SH-SY5Y (cell line): Measurements from ENCODE around the gene CORO2B.

Source experiments
- GATA2 ChIP-seq: IDR thresholded peaks from 2 replicates; pipeline ENCODE4 v1.6.1; 2011; ENCODE audit warnings: mild to moderate bottlenecking, low read depth, low read length
- GATA3 ChIP-seq: IDR thresholded peaks from 2 replicates; pipeline ENCODE4 v1.6.1; 2011; ENCODE audit warnings: low read depth, mild to moderate bottlenecking, low read length, moderate library complexity

DNA sequence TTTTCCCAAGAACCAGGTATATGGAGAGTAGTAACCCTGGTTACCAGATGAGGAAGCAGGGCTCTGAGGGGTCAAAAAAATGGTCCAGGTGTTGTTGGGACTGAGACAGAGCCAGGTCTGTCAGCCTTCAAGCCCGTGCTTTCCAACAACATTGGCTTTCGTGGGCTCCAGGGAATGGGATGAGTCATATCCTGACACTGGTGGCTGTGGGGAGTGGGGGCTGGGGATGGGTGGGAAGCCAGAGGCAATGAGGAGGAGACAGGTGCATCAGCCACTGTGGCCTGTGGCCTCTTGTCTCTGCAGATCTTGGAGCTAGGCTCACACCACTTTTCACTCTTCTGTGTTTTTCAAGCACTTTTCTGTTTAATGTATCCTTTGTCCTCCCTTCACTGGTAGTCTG lies 38.2 kb downstream of the CORO2B start:
- TF ChIP-seq GATA2: no peak
- TF ChIP-seq GATA3: no peak
